A673 (cell line): ENCODE data around the gene YARS2. TPM values are rescaled to one million over a fixed set of nuclear protein-coding genes. Genes with fewer than 3 reads are reported as not detected.

Experiments used
- BruUV-seq: library from RNA; stranded (reverse); fragments of 400-500 nt; replicated peaks from 2 replicates; lab custom pipeline; 2021; lab: Mats Ljungman, UMichigan
- CTCF ChIA-PET: fragments of 300-600 bp; sonication (Branson Sonifier 250); formaldehyde crosslinking; loops from one replicate; lab custom pipeline; 2022; ENCODE audit warnings: antibody characterized with exemption; lab: Charles Lee
- POLR2A ChIA-PET: fragments of 300-600 bp; sonication (Branson Sonifier 250); formaldehyde crosslinking; loops from one replicate; lab custom pipeline; 2022; ENCODE audit warnings: antibody characterized with exemption; ENCODE audit not compliant: low non-redundant PET; lab: Charles Lee
- DNase-seq: peaks from one replicate; pipeline ENCODE4 v3.0.0-alpha.2; 2015; ENCODE audit warnings: low spot score
- H3K27ac ChIP-seq: fragments of 200-600 bp; sonication (generic); 2 replicates; pipeline ENCODE4 v1.5.1; 2016; ENCODE audit warnings: mixed run types, low read depth, mild to moderate bottlenecking, mixed read lengths, antibody characterized with exemption, low read length; ENCODE audit not compliant: poor library complexity, severe bottlenecking
- H3K27me3 ChIP-seq: fragments of 200-600 bp; sonication (generic); replicated peaks from 2 replicates; pipeline ENCODE4 v1.6.1; 2017; ENCODE audit warnings: mixed run types, low read depth, mild to moderate bottlenecking, mixed read lengths, antibody characterized with exemption, low read length; ENCODE audit not compliant: insufficient read depth, poor library complexity
- H3K36me3 ChIP-seq: fragments of 200-600 bp; sonication (generic); 2 replicates; pipeline ENCODE4 v1.6.1; 2016; ENCODE audit warnings: mixed run types, mild to moderate bottlenecking, mixed read lengths, antibody characterized with exemption, low read length; ENCODE audit not compliant: insufficient read depth, poor library complexity, severe bottlenecking
- H3K4me1 ChIP-seq: fragments of 200-600 bp; sonication (generic); 2 replicates; pipeline ENCODE4 v1.6.1; 2017; ENCODE audit warnings: mixed run types, mild to moderate bottlenecking, mixed read lengths, antibody characterized with exemption, low read length; ENCODE audit not compliant: insufficient read depth, poor library complexity, severe bottlenecking
- H3K4me3 ChIP-seq: fragments of 200-600 bp; sonication (generic); 2 replicates; pipeline ENCODE4 v1.5.1; 2016; ENCODE audit warnings: low read depth, mixed run types, mild to moderate bottlenecking, mixed read lengths, low read length; ENCODE audit not compliant: poor library complexity, severe bottlenecking
- H3K9me3 ChIP-seq: fragments of 200-600 bp; sonication (generic); 2 replicates; pipeline ENCODE4 v1.6.1; 2016; ENCODE audit warnings: mixed run types, low read depth, mild to moderate bottlenecking, mixed read lengths, antibody characterized with exemption, low read length; ENCODE audit not compliant: poor library complexity, severe bottlenecking
- EZH2 ChIP-seq: fragments of 200-600 bp; sonication (generic); IDR thresholded peaks from 2 replicates; pipeline ENCODE4 v1.6.1; 2017; ENCODE audit warnings: borderline replicate concordance, low read depth, mild to moderate bottlenecking, mixed read lengths, antibody characterized with exemption, low read length; ENCODE audit not compliant: poor library complexity, severe bottlenecking
- intact Hi-C: fragments of 100-400 bp; cut with micrococcal nuclease; formaldehyde crosslinking; loops from one replicate; pipeline ENCODE4 v1.10.0; 2022; ENCODE audit not compliant: unreplicated experiment
- total RNA-seq: library from RNA; stranded (reverse); gene quantifications from 2 replicates; pipeline ENCODE4 v1.2.3, GENCODE V29; 2021
- TF ChIP-seq, protein P1 (sequence below): fragments of 300-800, 200-600 bp; sonication (generic); conservative IDR thresholded peaks from 2 replicates; pipeline ENCODE4 v1.5.1; 2017; ENCODE audit warnings: low read depth, mild to moderate bottlenecking, antibody characterized with exemption, low read length, moderate library complexity, mixed read lengths

YARS2 gene
- total RNA-seq, 1 experiment from 2014 or later: 29.4 TPM

DNA sequence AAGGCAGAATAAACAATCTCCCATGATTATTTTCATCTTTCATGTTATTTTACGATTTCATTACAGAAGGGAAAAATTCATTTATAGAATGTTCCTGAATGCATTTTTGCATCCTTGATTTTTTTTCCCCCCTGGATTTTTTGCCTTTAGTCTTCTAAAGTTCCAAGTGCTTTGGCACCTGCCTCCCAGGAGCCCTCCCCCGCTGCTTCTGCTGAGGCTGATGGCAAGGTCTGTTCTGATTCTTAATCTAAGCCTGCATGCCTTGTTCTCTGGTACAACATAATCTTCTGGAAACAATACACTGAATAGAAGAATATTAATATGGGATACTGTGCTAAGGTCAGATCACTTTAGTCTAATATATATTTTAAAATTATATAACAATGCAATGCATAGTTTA lies 18.0 kb downstream of the YARS2 start:
- intact Hi-C loops: no loop called here
- no peak for TF ChIP-seq EZH2
- TF ChIP-seq, protein P1, sequence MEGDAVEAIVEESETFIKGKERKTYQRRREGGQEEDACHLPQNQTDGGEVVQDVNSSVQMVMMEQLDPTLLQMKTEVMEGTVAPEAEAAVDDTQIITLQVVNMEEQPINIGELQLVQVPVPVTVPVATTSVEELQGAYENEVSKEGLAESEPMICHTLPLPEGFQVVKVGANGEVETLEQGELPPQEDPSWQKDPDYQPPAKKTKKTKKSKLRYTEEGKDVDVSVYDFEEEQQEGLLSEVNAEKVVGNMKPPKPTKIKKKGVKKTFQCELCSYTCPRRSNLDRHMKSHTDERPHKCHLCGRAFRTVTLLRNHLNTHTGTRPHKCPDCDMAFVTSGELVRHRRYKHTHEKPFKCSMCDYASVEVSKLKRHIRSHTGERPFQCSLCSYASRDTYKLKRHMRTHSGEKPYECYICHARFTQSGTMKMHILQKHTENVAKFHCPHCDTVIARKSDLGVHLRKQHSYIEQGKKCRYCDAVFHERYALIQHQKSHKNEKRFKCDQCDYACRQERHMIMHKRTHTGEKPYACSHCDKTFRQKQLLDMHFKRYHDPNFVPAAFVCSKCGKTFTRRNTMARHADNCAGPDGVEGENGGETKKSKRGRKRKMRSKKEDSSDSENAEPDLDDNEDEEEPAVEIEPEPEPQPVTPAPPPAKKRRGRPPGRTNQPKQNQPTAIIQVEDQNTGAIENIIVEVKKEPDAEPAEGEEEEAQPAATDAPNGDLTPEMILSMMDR: no peak
- no peaks in the 10 kb centered on the region for H3K4me1 ChIP-seq
- no peak overlapping the region for H3K27ac ChIP-seq
- POLR2A ChIA-PET: no interaction called here
- DNase-seq: no peak
- H3K9me3 ChIP-seq: no peaks in the 10 kb centered on the region
- no peak overlapping the region for H3K4me3 ChIP-seq
- no peaks in the 10 kb centered on the region for H3K27me3 ChIP-seq
- CTCF ChIA-PET: no interaction called here
- H3K36me3 ChIP-seq: peaks cover 85% of the 10 kb centered on the region
- BruUV-seq: no TSS peak

DNA sequence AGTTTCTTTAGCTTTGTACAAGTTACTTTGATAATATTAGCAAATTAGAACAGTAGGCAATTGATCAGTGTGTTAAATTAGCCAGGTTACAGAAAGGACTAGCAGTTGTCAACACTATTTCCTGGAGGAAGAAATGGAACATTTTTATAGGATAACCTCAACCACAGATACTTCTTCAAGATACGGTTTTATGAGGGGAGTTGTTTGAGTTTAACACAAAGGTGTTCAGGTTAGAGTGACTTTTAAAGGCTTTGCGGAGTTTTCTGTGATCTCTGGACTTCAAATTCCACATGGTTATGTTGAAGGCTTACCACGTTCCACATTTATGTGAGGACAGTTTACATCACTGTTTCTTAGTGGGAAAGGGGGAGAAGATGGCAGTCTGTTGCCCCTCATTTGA lies 19.3 kb downstream of the YARS2 start:
- BruUV-seq: no TSS peak

DNA sequence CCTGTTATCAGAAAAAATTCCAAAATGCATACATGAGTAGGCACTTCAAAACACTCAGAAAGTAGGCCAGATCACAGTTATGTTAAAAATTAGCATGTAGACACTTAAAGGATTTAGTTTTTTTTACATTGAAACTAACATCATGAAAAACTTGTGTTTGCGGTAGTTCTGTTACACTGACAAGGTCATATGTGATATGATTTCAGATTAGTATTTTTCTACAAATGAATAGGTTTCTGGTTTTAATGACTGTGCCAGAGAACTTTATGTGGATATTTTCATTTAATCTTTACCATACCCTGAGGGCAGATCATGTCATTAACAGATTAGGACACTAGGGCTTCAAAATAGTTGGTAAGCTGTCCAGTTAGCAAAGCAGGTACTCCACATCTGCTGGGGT lies 20.7 kb downstream of the YARS2 start:
- intact Hi-C loops: no loop called here
- Histone ChIP-seq H3K4me1 (no peaks in the 10 kb centered on the region), H3K27ac (no peak overlapping the region), H3K9me3 (no peaks in the 10 kb centered on the region), H3K27me3 (no peaks in the 10 kb centered on the region), H3K4me3 (no peak overlapping the region), H3K36me3 (peaks cover 68% of the 10 kb centered on the region)
- ChIA-PET CTCF (no interaction called here), POLR2A (no interaction called here)
- BruUV-seq: no TSS peak
- TF ChIP-seq, protein P1: no peak
- TF ChIP-seq EZH2: no peak
- DNase-seq: no peak

More for the DNA sequence above, 19.3 kb downstream of the YARS2 start:
- ChIA-PET POLR2A (no interaction called here), CTCF (interaction anchor here (0.7 kb wide), 1 partner anchor 1286 kb away, joined by 6 read pairs; the partner anchor contains the start of gene ALG10)
- peaks cover 76% of the 10 kb centered on the region for H3K36me3 ChIP-seq
- DNase-seq: no peak
- H3K4me3 ChIP-seq: no peak overlapping the region
- TF ChIP-seq EZH2: no peak
- TF ChIP-seq, protein P1: no peak
- H3K9me3 ChIP-seq: no peaks in the 10 kb centered on the region
- H3K27me3 ChIP-seq: no peaks in the 10 kb centered on the region
- no peaks in the 10 kb centered on the region for H3K4me1 ChIP-seq
- H3K27ac ChIP-seq: no peak overlapping the region
- intact Hi-C loops: no loop called here
